ENCODE measurements around the gene ANKRD44.

- TF ChIP-seq EZH2phosphoT487 (IDR thresholded peaks at IDR 0.05; ENCODE audit: insufficient read depth, low read depth) (no peak), EZH2 (IDR thresholded peaks at IDR 0.05; ENCODE audit: insufficient read depth, poor library complexity, severe bottlenecking) (no peak)
Measured at GRCh38 chr2:197191940-197192322, 118.6 kb downstream of the ANKRD44 start.
